K562 (cell line): ENCODE results near the gene ERAS. TPM values are rescaled to one million over a fixed set of nuclear protein-coding genes. Genes with fewer than 3 reads are reported as not detected.
A peak's percentile ranks its signal among the peaks of the same experiment; 100 is the strongest.

Experiments used
- CBFA2T3 ChIP-seq: fragments of 450-650 bp; IDR thresholded peaks from 2 replicates; pipeline ENCODE4 v1.6.1; 2017
- CCNT2 ChIP-seq: IDR thresholded peaks from 2 replicates; pipeline ENCODE4 v1.6.1; 2011; ENCODE audit warnings: borderline replicate concordance, low read depth, mild to moderate bottlenecking, moderate library complexity, mixed read lengths, low read length; ENCODE audit not compliant: insufficient read length; ENCODE audit errors: extremely low read depth
- DPF2 ChIP-seq: fragments of 450-650 bp; IDR thresholded peaks from 2 replicates; pipeline ENCODE4 v1.6.1; 2016
- ETV1 ChIP-seq: fragments of 450-650 bp; conservative IDR thresholded peaks from 2 replicates; pipeline ENCODE4 v1.6.1; 2016; ENCODE audit warnings: missing genetic modification characterization, control low read depth, low read depth, missing compliant biosample characterization
- MAFG ChIP-seq: fragments of 450-650 bp; conservative IDR thresholded peaks from 2 replicates; pipeline ENCODE4 v1.6.1; 2016; ENCODE audit warnings: missing genetic modification characterization, missing compliant biosample characterization
- NR2C1 ChIP-seq, 2 experiments: fragments of 450-650 bp; IDR thresholded peaks; 2 replicates each; pipeline ENCODE4 v1.6.1; 2017; ENCODE audit warnings: mild to moderate bottlenecking in 2 of 2, antibody characterized with exemption in 1 of 2, inconsistent platforms in 1 of 2, missing compliant biosample characterization in 1 of 2, missing genetic modification characterization in 1 of 2
- RBM25 ChIP-seq: fragments of 200-400 bp; formaldehyde crosslinking; IDR thresholded peaks from 2 replicates; pipeline ENCODE4 v1.6.1; 2018; ENCODE audit warnings: low read length, low read depth, moderate library complexity; ENCODE audit not compliant: severe bottlenecking
- SIN3A ChIP-seq, 2 experiments: fragments of 150-350 bp in 1 of 2; IDR thresholded peaks; 2 replicates each; pipeline ENCODE4 v1.6.1; 2011 to 2016; ENCODE audit warnings: borderline replicate concordance in 2 of 2, low read depth in 2 of 2, low read length in 2 of 2, mild to moderate bottlenecking in 2 of 2, moderate library complexity in 2 of 2; ENCODE audit not compliant: control insufficient read depth in 1 of 2
- SPI1 ChIP-seq: IDR thresholded peaks from 2 replicates; pipeline ENCODE4 v1.6.1; 2011; ENCODE audit warnings: low read depth, low read length, control low read depth, borderline replicate concordance
- TAF7 ChIP-seq: fragments of 450-650 bp; IDR thresholded peaks from 2 replicates; pipeline ENCODE4 v1.6.1; 2016; ENCODE audit warnings: missing genetic modification characterization, missing compliant biosample characterization
- ZFPM2 ChIP-seq: fragments of 250-450 bp; sonication (Bioruptor Pico); IDR thresholded peaks from 2 replicates; pipeline ENCODE4 v1.5.1; 2022; ENCODE audit warnings: mild to moderate bottlenecking
- ZNF134 ChIP-seq: fragments of 250-450 bp; sonication (Bioruptor Pico); conservative IDR thresholded peaks from 2 replicates; pipeline ENCODE4 v1.4.0; 2020
- ZNF184 ChIP-seq: sonication (generic); formaldehyde crosslinking; IDR thresholded peaks from 2 replicates; pipeline ENCODE4 v1.5.0; 2020; ENCODE audit warnings: missing genetic modification reagents
- ZNF224 ChIP-seq: sonication (generic); formaldehyde crosslinking; IDR thresholded peaks from 2 replicates; pipeline ENCODE4 v1.8.0; 2022; ENCODE audit warnings: mild to moderate bottlenecking, missing genetic modification reagents
- ZNF324 ChIP-seq: fragments of 250-450 bp; sonication (Bioruptor Pico); IDR thresholded peaks from 2 replicates; pipeline ENCODE4 v1.4.0; 2020; ENCODE audit warnings: mild to moderate bottlenecking
- polyA plus RNA-seq, 8 experiments: library from polyadenylated mRNA; depleted of rRNA in 4 of 8; stranded (reverse) in 5 of 8; unstranded in 3 of 8; fragments of >200 nt; fragmentation: Nextera tagmentation in 2 of 8; fragmentation: Illumina TruSeq in 1 of 8; extraction: Ambion mirVana in 2 of 8; extraction: Trizol in 1 of 8; gene quantifications; 2 replicates each; pipeline versions ENCODE4 v1.2.1 to v1.2.3, GENCODE V29; 2011 to 2014; ENCODE audit warnings: inconsistent platforms in 1 of 8, missing spikeins in 1 of 8
- total RNA-seq, 7 experiments: library from RNA; depleted of rRNA in 6 of 7; stranded (reverse); fragments of >200 nt in 6 of 7; fragmentation: Illumina TruSeq in 2 of 7; extraction: Trizol in 2 of 7; gene quantifications; 2 replicates each; pipeline versions ENCODE4 v1.2.1 to v1.2.3, GENCODE V29; 2011 to 2021; ENCODE audit warnings: low replicate concordance in 1 of 7
- TF ChIP-seq, protein P1 (sequence below): fragments of 450-650 bp; formaldehyde crosslinking; IDR thresholded peaks from 2 replicates; pipeline ENCODE4 v1.4.0; 2020; ENCODE audit warnings: mild to moderate bottlenecking, mixed read lengths
- TF ChIP-seq, protein P2 (sequence below), 2 experiments: fragments of 450-650 bp in 1 of 2; sonication (generic) in 1 of 2; formaldehyde crosslinking in 1 of 2; IDR thresholded peaks; 2 replicates each; pipeline versions ENCODE4 v1.7.1 to v1.9.0; 2016 to 2022; ENCODE audit warnings: inconsistent platforms in 1 of 2, mild to moderate bottlenecking in 1 of 2, missing genetic modification reagents in 1 of 2

Gene ERAS
- total and polyA plus RNA-seq, 9 of the 15 experiments (the other 6 are each of a cell fraction or from before 2014, with no cell fraction given), result 0.07 to 0.12 TPM; not detected in 7

DNA sequence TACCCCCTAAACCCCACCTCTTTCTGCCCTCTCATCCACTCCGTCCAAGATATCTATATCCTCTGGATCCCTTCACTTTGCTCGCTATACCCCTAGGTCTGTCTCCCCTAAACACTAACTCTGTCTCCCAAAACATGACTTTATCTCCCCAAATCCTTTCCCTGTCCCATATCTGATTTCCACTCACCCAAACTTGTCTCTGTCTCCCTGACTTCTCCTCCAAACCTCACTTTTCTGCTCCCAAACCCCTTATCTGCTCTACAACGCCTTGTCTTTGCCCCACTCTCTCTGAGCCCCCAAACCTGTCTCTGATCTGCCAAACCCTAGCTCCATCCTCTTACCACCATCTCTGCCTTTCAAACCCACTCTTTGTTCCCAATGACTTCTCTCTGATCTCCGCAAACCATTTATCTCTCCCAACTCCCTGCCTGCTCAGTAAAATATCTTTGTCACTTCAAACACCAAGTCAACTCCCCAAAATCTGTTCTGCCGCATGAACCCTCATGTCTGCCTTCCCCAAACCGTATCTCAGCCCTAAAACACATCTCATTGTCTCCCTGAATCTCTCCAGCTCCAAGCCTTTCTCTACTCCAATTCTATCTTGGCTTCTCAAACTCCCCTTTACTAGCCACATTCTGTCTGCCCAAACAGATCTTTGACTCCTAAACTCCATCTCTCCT lies 39.3 kb upstream of the ERAS start (continued):
- TF ChIP-seq TAF7 (tag) (0 out of 2 replicates have a peak, but pooled peaks have one; percentile 1), RBM25 (no peak), SPI1 (no peak), ZNF324 (no peak), ZNF134 (no peak), ETV1 (no peak), ZNF184 (CRISPR knock-in tag) (no peak), DPF2 (peak; percentile 36; the same call in 1 of the 2 replicates), MAFG (tag) (no peak), NR2C1 (IDR thresholded peaks at IDR 0.05) (no peak), NR2C1 (tag; IDR thresholded peaks at IDR 0.05) (no peak), CCNT2 (no peak), ZFPM2 (CRISPR knock-in tag) (no peak), CBFA2T3 (no peak), ZNF224 (CRISPR knock-in tag) (no peak), SIN3A (IDR thresholded peaks at IDR 0.05; ENCODE audit: borderline replicate concordance in 2 of 2, control insufficient read depth in 1 of 2, low read depth in 2 of 2, low read length in 2 of 2) (no peak; a peak in 1 of 4 replicates)
- TF ChIP-seq, protein P1, sequence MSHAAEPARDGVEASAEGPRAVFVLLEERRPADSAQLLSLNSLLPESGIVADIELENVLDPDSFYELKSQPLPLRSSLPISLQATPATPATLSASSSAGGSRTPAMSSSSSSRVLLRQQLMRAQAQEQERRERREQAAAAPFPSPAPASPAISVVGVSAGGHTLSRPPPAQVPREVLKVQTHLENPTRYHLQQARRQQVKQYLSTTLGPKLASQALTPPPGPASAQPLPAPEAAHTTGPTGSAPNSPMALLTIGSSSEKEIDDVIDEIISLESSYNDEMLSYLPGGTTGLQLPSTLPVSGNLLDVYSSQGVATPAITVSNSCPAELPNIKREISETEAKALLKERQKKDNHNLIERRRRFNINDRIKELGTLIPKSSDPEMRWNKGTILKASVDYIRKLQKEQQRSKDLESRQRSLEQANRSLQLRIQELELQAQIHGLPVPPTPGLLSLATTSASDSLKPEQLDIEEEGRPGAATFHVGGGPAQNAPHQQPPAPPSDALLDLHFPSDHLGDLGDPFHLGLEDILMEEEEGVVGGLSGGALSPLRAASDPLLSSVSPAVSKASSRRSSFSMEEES, result no peak
- TF ChIP-seq, protein P2, sequence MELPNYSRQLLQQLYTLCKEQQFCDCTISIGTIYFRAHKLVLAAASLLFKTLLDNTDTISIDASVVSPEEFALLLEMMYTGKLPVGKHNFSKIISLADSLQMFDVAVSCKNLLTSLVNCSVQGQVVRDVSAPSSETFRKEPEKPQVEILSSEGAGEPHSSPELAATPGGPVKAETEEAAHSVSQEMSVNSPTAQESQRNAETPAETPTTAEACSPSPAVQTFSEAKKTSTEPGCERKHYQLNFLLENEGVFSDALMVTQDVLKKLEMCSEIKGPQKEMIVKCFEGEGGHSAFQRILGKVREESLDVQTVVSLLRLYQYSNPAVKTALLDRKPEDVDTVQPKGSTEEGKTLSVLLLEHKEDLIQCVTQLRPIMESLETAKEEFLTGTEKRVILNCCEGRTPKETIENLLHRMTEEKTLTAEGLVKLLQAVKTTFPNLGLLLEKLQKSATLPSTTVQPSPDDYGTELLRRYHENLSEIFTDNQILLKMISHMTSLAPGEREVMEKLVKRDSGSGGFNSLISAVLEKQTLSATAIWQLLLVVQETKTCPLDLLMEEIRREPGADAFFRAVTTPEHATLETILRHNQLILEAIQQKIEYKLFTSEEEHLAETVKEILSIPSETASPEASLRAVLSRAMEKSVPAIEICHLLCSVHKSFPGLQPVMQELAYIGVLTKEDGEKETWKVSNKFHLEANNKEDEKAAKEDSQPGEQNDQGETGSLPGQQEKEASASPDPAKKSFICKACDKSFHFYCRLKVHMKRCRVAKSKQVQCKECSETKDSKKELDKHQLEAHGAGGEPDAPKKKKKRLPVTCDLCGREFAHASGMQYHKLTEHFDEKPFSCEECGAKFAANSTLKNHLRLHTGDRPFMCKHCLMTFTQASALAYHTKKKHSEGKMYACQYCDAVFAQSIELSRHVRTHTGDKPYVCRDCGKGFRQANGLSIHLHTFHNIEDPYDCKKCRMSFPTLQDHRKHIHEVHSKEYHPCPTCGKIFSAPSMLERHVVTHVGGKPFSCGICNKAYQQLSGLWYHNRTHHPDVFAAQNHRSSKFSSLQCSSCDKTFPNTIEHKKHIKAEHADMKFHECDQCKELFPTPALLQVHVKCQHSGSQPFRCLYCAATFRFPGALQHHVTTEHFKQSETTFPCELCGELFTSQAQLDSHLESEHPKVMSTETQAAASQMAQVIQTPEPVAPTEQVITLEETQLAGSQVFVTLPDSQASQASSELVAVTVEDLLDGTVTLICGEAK (IDR thresholded peaks at IDR 0.05), result peak; percentile 72
- TF ChIP-seq, protein P2 (CRISPR knock-in tag; IDR thresholded peaks at IDR 0.05), result no peak
